Neuron (in vitro differentiated cells): Measurements from ENCODE around the gene GNB1L.
"Not testable (repeated sequence)": the region's sequence is repeated elsewhere in the genome, so short reads cannot be mapped to it uniquely, and the experiment has no call there.

ENCODE experiments used
- H2AFZ ChIP-seq: one replicate; pipeline ENCODE4 v1.6.1; 2013; ENCODE audit warnings: low read depth, mild to moderate bottlenecking, inconsistent platforms, low read length, moderate library complexity
- H3K27me3 ChIP-seq: one replicate; pipeline ENCODE4 v1.6.1; 2013; ENCODE audit warnings: low read length; ENCODE audit not compliant: insufficient read depth
- H3K36me3 ChIP-seq: one replicate; pipeline ENCODE4 v1.6.1; 2013; ENCODE audit warnings: low read length; ENCODE audit not compliant: insufficient read depth
- H3K4me1 ChIP-seq: one replicate; pipeline ENCODE4 v1.6.1; 2013; ENCODE audit warnings: low read length; ENCODE audit not compliant: insufficient read depth
- H3K4me3 ChIP-seq: 2 replicates; pipeline ENCODE4 v1.5.1; 2013; ENCODE audit warnings: mild to moderate bottlenecking, low read length, moderate library complexity
- H3K9me3 ChIP-seq: one replicate; pipeline ENCODE4 v1.6.1; 2013; ENCODE audit warnings: low read length

GNB1L gene

GRCh38 chr22:19832476-19833108, 22.1 kb downstream of the GNB1L start:
- H3K36me3 ChIP-seq, result no peaks in the 10 kb centered on the region
- no peak overlapping the region for H2AFZ ChIP-seq
- no peak overlapping the region for H3K4me3 ChIP-seq
- H3K9me3 ChIP-seq, result no peaks in the 10 kb centered on the region
- no peaks in the 10 kb centered on the region for H3K27me3 ChIP-seq
- no peaks in the 10 kb centered on the region for H3K4me1 ChIP-seq

- H3K27me3 ChIP-seq, H3K9me3 ChIP-seq, H3K4me1 ChIP-seq, H3K36me3 ChIP-seq, H3K4me3 ChIP-seq, H2AFZ ChIP-seq: not testable (repeated sequence)
These were observed 22.7 kb downstream of the GNB1L start for GRCh38 chr22:19831979-19832378.

GRCh38 chr22:19831016-19831415, 23.7 kb downstream of the GNB1L start:
- H3K4me1 ChIP-seq, result no peaks in the 10 kb centered on the region
- no peaks in the 10 kb centered on the region for H3K27me3 ChIP-seq
- H3K9me3 ChIP-seq, result peaks cover under 1% of the 10 kb centered on the region
- no peak overlapping the region for H3K4me3 ChIP-seq
- H3K36me3 ChIP-seq, result no peaks in the 10 kb centered on the region
- H2AFZ ChIP-seq, result no peak overlapping the region

- no peaks in the 10 kb centered on the region for H3K36me3 ChIP-seq
- H3K4me1 ChIP-seq, result no peaks in the 10 kb centered on the region
- peaks cover 3% of the 10 kb centered on the region for H3K9me3 ChIP-seq
- H3K27me3 ChIP-seq, result no peaks in the 10 kb centered on the region
- no peak overlapping the region for H2AFZ ChIP-seq
- no peak overlapping the region for H3K4me3 ChIP-seq
These were observed 26.7 kb downstream of the GNB1L start for GRCh38 chr22:19828035-19828401.

GRCh38 chr22:19827341-19828034, 27.2 kb downstream of the GNB1L start:
- Histone ChIP-seq H3K36me3 (no peaks in the 10 kb centered on the region), H2AFZ (no peak overlapping the region), H3K4me3 (no peak overlapping the region), H3K9me3 (peaks cover 3% of the 10 kb centered on the region), H3K4me1 (no peaks in the 10 kb centered on the region), H3K27me3 (no peaks in the 10 kb centered on the region)

- Histone ChIP-seq H3K4me1 (no peaks in the 10 kb centered on the region), H3K36me3 (no peaks in the 10 kb centered on the region), H3K27me3 (no peaks in the 10 kb centered on the region), H3K9me3 (peaks cover 3% of the 10 kb centered on the region), H3K4me3 (no peak overlapping the region), H2AFZ (no peak overlapping the region)
These were observed 28.1 kb downstream of the GNB1L start for GRCh38 chr22:19826619-19826950.

GRCh38 chr22:19825904-19826618, 28.6 kb downstream of the GNB1L start:
- Histone ChIP-seq H3K4me1 (no peaks in the 10 kb centered on the region), H3K27me3 (no peaks in the 10 kb centered on the region), H3K36me3 (no peaks in the 10 kb centered on the region), H3K9me3 (peaks cover 3% of the 10 kb centered on the region), H2AFZ (no peak overlapping the region), H3K4me3 (no peak overlapping the region)

- Histone ChIP-seq H3K27me3 (no peaks in the 10 kb centered on the region), H3K4me1 (no peaks in the 10 kb centered on the region), H2AFZ (no peak overlapping the region), H3K36me3 (no peaks in the 10 kb centered on the region), H3K9me3 (peaks cover 3% of the 10 kb centered on the region), H3K4me3 (no peak overlapping the region)
These were observed 29.7 kb downstream of the GNB1L start for GRCh38 chr22:19824926-19825339.

GRCh38 chr22:19824212-19824925, 30.3 kb downstream of the GNB1L start:
- Histone ChIP-seq H3K4me1 (no peaks in the 10 kb centered on the region), H3K9me3 (peaks cover 3% of the 10 kb centered on the region), H3K27me3 (no peaks in the 10 kb centered on the region), H3K36me3 (no peaks in the 10 kb centered on the region), H3K4me3 (no peak overlapping the region), H2AFZ (no peak overlapping the region)

GRCh38 chr22:19823902-19824211, 30.8 kb downstream of the GNB1L start:
- no peaks in the 10 kb centered on the region for H3K36me3 ChIP-seq
- no peaks in the 10 kb centered on the region for H3K4me1 ChIP-seq
- H3K27me3 ChIP-seq, result no peaks in the 10 kb centered on the region
- H3K4me3 ChIP-seq, result no peak overlapping the region
- no peak overlapping the region for H2AFZ ChIP-seq
- peaks cover 3% of the 10 kb centered on the region for H3K9me3 ChIP-seq

- H3K27me3 ChIP-seq, result no peaks in the 10 kb centered on the region
- H3K9me3 ChIP-seq, result peaks cover 3% of the 10 kb centered on the region
- H2AFZ ChIP-seq, result no peak overlapping the region
- H3K36me3 ChIP-seq, result no peaks in the 10 kb centered on the region
- no peak overlapping the region for H3K4me3 ChIP-seq
- no peaks in the 10 kb centered on the region for H3K4me1 ChIP-seq
These were observed 31.3 kb downstream of the GNB1L start for GRCh38 chr22:19823191-19823901.

- no peak overlapping the region for H3K4me3 ChIP-seq
- H3K9me3 ChIP-seq, result peaks cover 3% of the 10 kb centered on the region
- H2AFZ ChIP-seq, result no peak overlapping the region
- no peaks in the 10 kb centered on the region for H3K4me1 ChIP-seq
- H3K27me3 ChIP-seq, result no peaks in the 10 kb centered on the region
- no peaks in the 10 kb centered on the region for H3K36me3 ChIP-seq
These were observed 32.2 kb downstream of the GNB1L start for GRCh38 chr22:19822301-19823117.
